Measurements from ENCODE around the gene KAZALD1.

Gene KAZALD1

GRCh38 chr10:101094121-101094879 lies 32.5 kb downstream of the KAZALD1 start:
- in situ Hi-C loops (cut with MboI; ENCODE audit: low sequenced_read_pairs): no loop called here
- H3K27me3 ChIP-seq (ENCODE audit: low read depth): peaks cover 3% of the 10 kb centered on the region; the same call in 1 of the 2 replicates
- no peak overlapping the region for H3K4me3 ChIP-seq
- DNase-seq (ENCODE audit: low spot score in 2 of 2): no peak
- H3K36me3 ChIP-seq (replicated peaks): no peaks in the 10 kb centered on the region
- no peaks in the 10 kb centered on the region for H3K9me3 ChIP-seq
- H3K4me1 ChIP-seq: no peaks in the 10 kb centered on the region

GRCh38 chr10:101095004-101095403 lies 33.2 kb downstream of the KAZALD1 start:
- no peak for DNase-seq (ENCODE audit: low spot score in 2 of 2)
- no peaks in the 10 kb centered on the region for H3K9me3 ChIP-seq
- H3K36me3 ChIP-seq (replicated peaks): no peaks in the 10 kb centered on the region
- H3K4me3 ChIP-seq: no peak overlapping the region
- in situ Hi-C loops (cut with MboI; ENCODE audit: low sequenced_read_pairs): no loop called here
- no peaks in the 10 kb centered on the region for H3K4me1 ChIP-seq
- H3K27me3 ChIP-seq (ENCODE audit: low read depth): peaks cover 5% of the 10 kb centered on the region; the same call in 1 of the 2 replicates

GRCh38 chr10:101095550-101096213 lies 33.9 kb downstream of the KAZALD1 start:
- peak; percentile 81 to 93 for DNase-seq (ENCODE audit: low spot score in 2 of 2)
- in situ Hi-C loops (cut with MboI; ENCODE audit: low sequenced_read_pairs): no loop called here
- Histone ChIP-seq H3K36me3 (replicated peaks) (no peaks in the 10 kb centered on the region), H3K4me3 (no peak overlapping the region), H3K9me3 (no peaks in the 10 kb centered on the region), H3K4me1 (no peaks in the 10 kb centered on the region), H3K27me3 (ENCODE audit: low read depth) (peaks cover 5% of the 10 kb centered on the region; the same call in 1 of the 2 replicates)

GRCh38 chr10:101096378-101096777 lies 34.6 kb downstream of the KAZALD1 start:
- Histone ChIP-seq H3K4me1 (no peaks in the 10 kb centered on the region), H3K27me3 (ENCODE audit: low read depth) (peaks cover 8% of the 10 kb centered on the region), H3K4me3 (no peak overlapping the region), H3K9me3 (no peaks in the 10 kb centered on the region), H3K36me3 (replicated peaks) (no peaks in the 10 kb centered on the region)
- DNase-seq (ENCODE audit: low spot score in 2 of 2): no peak
- in situ Hi-C loops (cut with MboI; ENCODE audit: low sequenced_read_pairs): no loop called here

- H3K27me3 ChIP-seq (ENCODE audit: low read depth): peaks cover 17% of the 10 kb centered on the region
- in situ Hi-C loops (cut with MboI; ENCODE audit: low sequenced_read_pairs): no loop called here
Observed at GRCh38 chr10:101097881-101098280, 36.1 kb downstream of the KAZALD1 start.

GRCh38 chr10:101099901-101100300 lies 38.1 kb downstream of the KAZALD1 start:
- in situ Hi-C loops (cut with MboI; ENCODE audit: low sequenced_read_pairs): no loop called here
- DNase-seq (ENCODE audit: low spot score in 2 of 2): no peak
- Histone ChIP-seq H3K27me3 (ENCODE audit: low read depth) (peaks cover 18% of the 10 kb centered on the region), H3K9me3 (no peaks in the 10 kb centered on the region), H3K4me3 (no peak overlapping the region), H3K4me1 (no peaks in the 10 kb centered on the region), H3K36me3 (replicated peaks) (no peaks in the 10 kb centered on the region)

More at GRCh38 chr10:101097881-101098280, 36.1 kb downstream of the KAZALD1 start:
- H3K36me3 ChIP-seq (replicated peaks): no peaks in the 10 kb centered on the region
- H3K4me3 ChIP-seq: no peak overlapping the region
- H3K4me1 ChIP-seq: no peaks in the 10 kb centered on the region
- no peaks in the 10 kb centered on the region for H3K9me3 ChIP-seq
- no peak for DNase-seq (ENCODE audit: low spot score in 2 of 2)

GRCh38 chr10:101101372-101101881 lies 39.6 kb downstream of the KAZALD1 start:
- Histone ChIP-seq H3K4me3 (no peak overlapping the region), H3K9me3 (no peaks in the 10 kb centered on the region), H3K27me3 (ENCODE audit: low read depth) (peaks cover 25% of the 10 kb centered on the region), H3K36me3 (replicated peaks) (no peaks in the 10 kb centered on the region), H3K4me1 (no peaks in the 10 kb centered on the region)
- in situ Hi-C loops (cut with MboI; ENCODE audit: low sequenced_read_pairs): no loop called here
- DNase-seq (ENCODE audit: low spot score in 2 of 2): no peak

GRCh38 chr10:101103430-101103829 lies 41.6 kb downstream of the KAZALD1 start:
- in situ Hi-C loops (cut with MboI; ENCODE audit: low sequenced_read_pairs): no loop called here
- no peak for DNase-seq (ENCODE audit: low spot score in 2 of 2)
- peaks cover 25% of the 10 kb centered on the region for H3K27me3 ChIP-seq (ENCODE audit: low read depth)
- no peaks in the 10 kb centered on the region for H3K9me3 ChIP-seq
- no peaks in the 10 kb centered on the region for H3K36me3 ChIP-seq (replicated peaks)
- no peak overlapping the region for H3K4me3 ChIP-seq
- no peaks in the 10 kb centered on the region for H3K4me1 ChIP-seq

GRCh38 chr10:101106351-101106750 lies 44.6 kb downstream of the KAZALD1 start:
- Histone ChIP-seq H3K9me3 (no peaks in the 10 kb centered on the region), H3K4me1 (peaks cover 3% of the 10 kb centered on the region; the same call in 1 of the 2 replicates), H3K4me3 (no peak overlapping the region), H3K27me3 (ENCODE audit: low read depth) (peaks cover 23% of the 10 kb centered on the region), H3K36me3 (replicated peaks) (no peaks in the 10 kb centered on the region)
- in situ Hi-C loops (cut with MboI; ENCODE audit: low sequenced_read_pairs): no loop called here
- no peak for DNase-seq (ENCODE audit: low spot score in 2 of 2)

GRCh38 chr10:101107771-101108170 lies 46.0 kb downstream of the KAZALD1 start:
- Histone ChIP-seq H3K4me3 (no peak overlapping the region), H3K27me3 (ENCODE audit: low read depth) (peaks cover 14% of the 10 kb centered on the region; the same call in 1 of the 2 replicates), H3K36me3 (replicated peaks) (no peaks in the 10 kb centered on the region), H3K4me1 (peaks cover 3% of the 10 kb centered on the region; the same call in 1 of the 2 replicates), H3K9me3 (no peaks in the 10 kb centered on the region)
- in situ Hi-C loops (cut with MboI; ENCODE audit: low sequenced_read_pairs): no loop called here
- no peak for DNase-seq (ENCODE audit: low spot score in 2 of 2)

- in situ Hi-C loops (cut with MboI; ENCODE audit: low sequenced_read_pairs): no loop called here
- Histone ChIP-seq H3K4me3 (no peak overlapping the region), H3K27me3 (ENCODE audit: low read depth) (peaks cover 24% of the 10 kb centered on the region; the same call in 1 of the 2 replicates), H3K36me3 (replicated peaks) (no peaks in the 10 kb centered on the region), H3K9me3 (no peaks in the 10 kb centered on the region), H3K4me1 (peaks cover 3% of the 10 kb centered on the region; the same call in 1 of the 2 replicates)
- no peak for DNase-seq (ENCODE audit: low spot score in 2 of 2)
Observed at GRCh38 chr10:101110856-101111523, 49.2 kb downstream of the KAZALD1 start.

- DNase-seq (ENCODE audit: low spot score in 2 of 2): no peak
- no peaks in the 10 kb centered on the region for H3K36me3 ChIP-seq (replicated peaks)
- H3K4me3 ChIP-seq: no peak overlapping the region
- in situ Hi-C loops (cut with MboI; ENCODE audit: low sequenced_read_pairs): no loop called here
- no peaks in the 10 kb centered on the region for H3K9me3 ChIP-seq
- H3K27me3 ChIP-seq (ENCODE audit: low read depth): peaks cover 26% of the 10 kb centered on the region; the same call in 1 of the 2 replicates
- H3K4me1 ChIP-seq: peaks cover 3% of the 10 kb centered on the region; the same call in 1 of the 2 replicates
Observed at GRCh38 chr10:101111547-101111946, 49.8 kb downstream of the KAZALD1 start.

GRCh38 chr10:101112799-101113594 lies 51.2 kb downstream of the KAZALD1 start:
- H3K27me3 ChIP-seq (ENCODE audit: low read depth): peaks cover 29% of the 10 kb centered on the region; the same call in 1 of the 2 replicates
- no peaks in the 10 kb centered on the region for H3K9me3 ChIP-seq
- peaks cover 3% of the 10 kb centered on the region; the same call in 1 of the 2 replicates for H3K4me1 ChIP-seq
- in situ Hi-C loops (cut with MboI; ENCODE audit: low sequenced_read_pairs): no loop called here
- H3K4me3 ChIP-seq: no peak overlapping the region
- DNase-seq (ENCODE audit: low spot score in 2 of 2): no peak
- H3K36me3 ChIP-seq (replicated peaks): no peaks in the 10 kb centered on the region

Measured in HAP-1 (cell line).